NCI-H1930 (cell line): ENCODE data around the gene ZNF549.
A peak's percentile ranks its signal among the peaks of the same experiment; 100 is the strongest.

Source experiments
- DNase-seq, 2 experiments: peaks; one replicate each; lab custom pipeline; 2025; lab: John Stamatoyannopoulos, UW

Gene ZNF549

GRCh38 chr19:57566396-57567265, 39.5 kb downstream of the ZNF549 start:
- DNase-seq, result no peak

DNA sequence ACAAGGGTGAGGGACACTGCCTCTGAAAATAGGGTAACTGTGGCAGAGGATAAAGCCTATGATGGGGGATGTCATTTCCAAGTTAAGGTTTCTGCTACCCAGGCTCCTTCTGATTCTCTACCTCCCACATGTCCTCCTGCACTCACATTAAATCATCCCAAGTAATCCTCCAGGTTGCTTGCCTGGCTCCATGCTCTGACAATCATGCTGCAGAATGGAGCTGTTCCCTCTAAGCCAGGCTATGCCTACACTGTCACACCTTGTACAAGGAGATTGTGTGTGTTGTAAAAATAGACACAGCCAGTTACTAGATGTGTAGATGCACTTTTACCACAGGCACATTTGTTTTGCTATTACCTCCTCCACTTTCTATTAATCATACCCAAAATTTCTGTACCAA, 43.6 kb downstream of the ZNF549 start:
- no peak for DNase-seq

GRCh38 chr19:57572415-57572947, 45.3 kb downstream of the ZNF549 start:
- DNase-seq, result no peak

- DNase-seq, result no peak
These were observed 49.5 kb downstream of the ZNF549 start for GRCh38 chr19:57576661-57577060.

DNA sequence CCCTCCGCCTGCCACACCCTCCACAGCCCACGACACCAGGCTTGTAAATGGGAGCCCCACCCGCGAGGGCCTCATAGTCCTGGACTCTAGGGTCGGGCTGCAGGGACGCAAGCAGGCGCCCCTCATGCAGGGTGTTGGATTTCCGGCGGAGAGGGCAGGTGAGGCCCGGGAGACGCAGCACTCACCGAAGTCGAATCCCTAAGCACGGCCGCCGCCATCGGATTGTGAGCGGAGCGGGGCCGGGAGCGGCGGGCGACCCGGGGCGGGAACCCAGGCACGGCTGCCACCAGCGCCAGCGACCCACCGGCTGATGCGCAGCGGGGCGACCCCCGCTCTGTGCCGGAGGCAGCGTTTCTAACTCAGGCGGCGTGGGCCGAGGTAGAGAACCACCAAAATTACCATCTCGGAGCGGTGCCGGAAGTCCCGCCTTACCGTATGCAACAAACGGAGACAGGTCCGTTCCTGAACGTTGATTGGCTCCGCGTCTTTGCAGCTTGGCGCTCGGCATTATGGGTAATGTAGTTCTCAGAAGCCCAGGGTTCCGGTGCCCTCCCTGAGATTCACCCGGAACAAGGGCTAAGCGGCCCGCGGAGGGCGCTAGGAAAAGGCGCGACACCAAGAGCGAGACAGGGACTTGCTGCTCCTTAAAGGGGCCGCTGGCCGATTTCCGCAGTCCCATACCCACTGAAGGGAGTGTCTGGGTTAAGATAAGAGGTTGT, 51.5 kb downstream of the ZNF549 start, which contains the start of gene ZNF416:
ZNF416 (minus strand) TSS at position 425 of the 719 bp plus-strand sequence; CDS start at position 218, 207 bp downstream.
- peak; percentile 99 for DNase-seq

DNA sequence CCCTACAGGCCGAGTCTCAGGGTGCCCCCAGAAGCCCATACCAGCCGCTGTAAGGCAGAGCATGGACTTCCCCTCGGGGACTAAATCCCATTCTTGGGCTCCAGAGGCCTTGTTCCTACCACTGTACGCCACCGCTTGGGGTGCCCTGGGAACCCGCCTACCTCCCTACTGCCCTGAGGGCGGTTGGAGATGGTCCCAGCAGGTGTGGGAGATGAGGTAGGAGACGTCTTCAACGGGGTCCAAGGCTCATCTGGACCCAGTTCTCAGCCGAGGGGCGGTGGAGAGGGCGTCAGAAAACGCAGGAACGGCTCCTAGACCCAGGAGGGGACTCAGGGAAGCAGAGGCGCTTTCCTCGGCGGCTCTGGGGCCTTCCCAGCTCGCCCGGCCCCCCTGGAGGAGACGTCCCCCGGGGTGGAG, 56.0 kb downstream of the ZNF549 start:
- DNase-seq, result peak in 1 of 2 experiments; percentile 48

GRCh38 chr19:57583521-57584416, 56.6 kb downstream of the ZNF549 start, which contains the start of gene ZIK1:
ZIK1 (plus strand) TSS chr19:57584145; CDS start chr19:57584357, 212 bp downstream.
- peak; percentile 99 for DNase-seq

GRCh38 chr19:57587529-57587928, 60.4 kb downstream of the ZNF549 start:
- no peak for DNase-seq

GRCh38 chr19:57599377-57599760, 72.2 kb downstream of the ZNF549 start:
- DNase-seq, result no peak

DNA sequence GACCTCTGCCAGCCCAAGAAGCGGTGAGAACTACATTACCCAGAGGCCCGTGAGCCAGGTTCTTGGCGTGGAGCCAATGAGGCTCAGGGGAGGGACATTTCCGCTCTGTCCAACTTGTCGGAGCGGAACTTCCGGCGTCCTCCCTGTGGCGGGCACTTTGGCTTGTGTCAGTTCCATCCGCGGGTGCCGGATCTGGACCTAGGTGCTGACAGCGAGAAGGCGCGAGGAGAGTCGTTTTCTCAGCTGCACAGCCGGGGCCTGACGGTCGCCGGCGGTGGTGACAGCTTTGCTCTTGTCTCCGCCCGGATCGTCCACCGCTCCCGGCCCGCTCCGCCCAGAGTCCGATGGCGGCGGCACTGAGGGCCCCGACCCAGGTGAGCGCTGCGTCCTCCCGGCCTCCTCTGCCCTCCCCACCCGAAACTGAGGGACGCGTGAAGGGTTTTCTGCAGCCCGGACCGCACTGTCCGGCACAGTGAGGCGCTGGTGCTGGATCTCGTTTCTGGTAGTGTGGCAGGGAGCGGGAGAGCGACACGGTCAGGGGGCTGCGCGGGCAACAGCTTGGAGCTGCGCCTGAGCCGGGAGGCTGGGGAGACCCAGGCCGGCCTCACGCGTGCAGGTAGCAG, 72.7 kb downstream of the ZNF549 start, which contains the start of gene ZNF530:
ZNF530 (plus strand) TSS at position 125 of the 623 bp plus-strand sequence. CDS start 4,461 bp downstream, outside the sequence.
- DNase-seq, result peak; percentile 91 to 98

DNA sequence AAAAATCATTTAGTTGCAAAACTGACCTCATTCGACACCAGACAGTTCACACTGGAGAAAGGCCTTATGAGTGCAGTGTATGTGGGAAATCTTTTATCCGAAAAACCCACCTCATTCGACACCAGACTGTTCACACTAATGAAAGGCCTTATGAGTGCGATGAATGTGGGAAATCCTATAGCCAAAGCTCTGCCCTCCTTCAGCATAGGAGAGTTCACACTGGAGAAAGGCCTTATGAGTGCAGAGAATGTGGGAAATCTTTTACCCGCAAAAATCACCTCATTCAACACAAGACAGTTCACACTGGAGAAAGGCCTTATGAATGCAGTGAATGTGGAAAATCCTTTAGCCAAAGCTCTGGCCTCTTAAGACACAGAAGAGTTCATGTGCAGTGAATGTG, 79.8 kb downstream of the ZNF549 start:
- DNase-seq, result no peak
